HepG2 (cell line): ENCODE data around the gene SEPTIN5. TPM values are rescaled to one million over a fixed set of nuclear protein-coding genes. Genes with fewer than 3 reads are reported as not detected.

ENCODE experiments used
- CENPX ChIP-seq: sonication (generic); formaldehyde crosslinking; IDR thresholded peaks from 2 replicates; pipeline ENCODE4 v1.9.0; 2021; ENCODE audit warnings: mild to moderate bottlenecking, missing genetic modification reagents, moderate library complexity
- HHEX ChIP-seq: IDR thresholded peaks from 2 replicates; pipeline ENCODE4 v1.6.1; 2016; ENCODE audit warnings: control low read depth
- KAT7 ChIP-seq: IDR thresholded peaks from 2 replicates; pipeline ENCODE4 v1.6.1; 2018; ENCODE audit warnings: borderline replicate concordance, missing compliant biosample characterization
- KDM5B ChIP-seq: sonication (generic); formaldehyde crosslinking; IDR thresholded peaks from 2 replicates; pipeline ENCODE4 v1.4.0; 2020; ENCODE audit warnings: missing genetic modification reagents, mild to moderate bottlenecking, borderline replicate concordance
- PBX3 ChIP-seq: sonication (generic); formaldehyde crosslinking; IDR thresholded peaks from 2 replicates; pipeline ENCODE4 v1.8.1; 2023; ENCODE audit warnings: missing genetic modification reagents, inconsistent platforms, borderline replicate concordance
- POGK ChIP-seq: sonication (generic); formaldehyde crosslinking; conservative IDR thresholded peaks from 2 replicates; pipeline ENCODE4 v1.8.0; 2022; ENCODE audit warnings: mild to moderate bottlenecking, moderate library complexity, missing genetic modification reagents
- SAP130 ChIP-seq: IDR thresholded peaks from 2 replicates; pipeline ENCODE4 v1.6.1; 2016; ENCODE audit warnings: low read depth
- SKIL ChIP-seq: sonication (generic); formaldehyde crosslinking; IDR thresholded peaks from 2 replicates; pipeline ENCODE4 v1.8.0; 2022; ENCODE audit warnings: missing genetic modification reagents, mild to moderate bottlenecking, moderate library complexity, borderline replicate concordance
- TEAD3 ChIP-seq: optimal IDR thresholded peaks from 2 replicates; pipeline ENCODE3; 2016; ENCODE audit warnings: borderline replicate concordance
- ZBED4 ChIP-seq: sonication (generic); formaldehyde crosslinking; IDR thresholded peaks from 2 replicates; pipeline ENCODE4 v1.4.0; 2020; ENCODE audit warnings: missing genetic modification reagents, borderline replicate concordance
- ZNF350 ChIP-seq: sonication (generic); formaldehyde crosslinking; IDR thresholded peaks from 2 replicates; pipeline ENCODE4 v1.4.0; 2020; ENCODE audit warnings: mild to moderate bottlenecking, low read depth, missing genetic modification reagents, borderline replicate concordance
- ZNF430 ChIP-seq: sonication (generic); formaldehyde crosslinking; IDR thresholded peaks from 2 replicates; pipeline ENCODE4 v1.9.0; 2021; ENCODE audit warnings: mild to moderate bottlenecking, missing genetic modification reagents
- ZNF574 ChIP-seq: sonication (generic); formaldehyde crosslinking; IDR thresholded peaks from 2 replicates; pipeline ENCODE4 v1.4.0; 2020; ENCODE audit warnings: missing genetic modification reagents
- polyA plus RNA-seq, 8 experiments: library from polyadenylated mRNA; depleted of rRNA in 3 of 8; stranded (reverse) in 7 of 8; unstranded in 1 of 8; fragments of >200 nt; fragmentation: Illumina TruSeq in 4 of 8; extraction: Trizol in 4 of 8; gene quantifications; 2 replicates each; pipeline versions ENCODE4 v1.2.1 to v1.2.3, GENCODE V29; 2011 to 2016; ENCODE audit warnings: low read depth in 4 of 8, missing spikeins in 1 of 8, mixed read lengths in 1 of 8; ENCODE audit not compliant: insufficient read depth in 1 of 8
- total RNA-seq, 5 experiments: library from RNA; depleted of rRNA; stranded (reverse); fragments of >200 nt; fragmentation: Illumina TruSeq; extraction: Trizol; gene quantifications; 2 replicates each; pipeline ENCODE4 v1.2.3, GENCODE V29; 2016; ENCODE audit warnings: low read depth in 1 of 5

The SEPTIN5 gene
- total and polyA plus RNA-seq, 2 of the 13 experiments (the other 11 are each of a cell fraction or from before 2014, with no cell fraction given) = 0.33 TPM; not detected in 1

- peak; percentile 75 for TF ChIP-seq ZBED4 (CRISPR knock-in tag)
- TF ChIP-seq SKIL (CRISPR knock-in tag) = peak; percentile 80
- no peak for TF ChIP-seq CENPX (CRISPR knock-in tag)
- peak; percentile 62 for TF ChIP-seq TEAD3 (CRISPR knock-in tag)
- TF ChIP-seq HHEX (CRISPR knock-in tag) = peak; percentile 52; the same call in 1 of the 2 replicates
- peak; percentile 69; the same call in 1 of the 2 replicates for TF ChIP-seq ZNF430 (CRISPR knock-in tag)
- peak; percentile 66; the same call in 1 of the 2 replicates for TF ChIP-seq KDM5B (CRISPR knock-in tag)
- TF ChIP-seq ZNF574 (CRISPR knock-in tag) = peak; percentile 70
- TF ChIP-seq PBX3 = no peak
- 0 out of 2 replicates have a peak, but pooled peaks have one; percentile 86 for TF ChIP-seq POGK (CRISPR knock-in tag)
- no peak for TF ChIP-seq KAT7
- peak; percentile 91 for TF ChIP-seq SAP130 (CRISPR knock-in tag)
- TF ChIP-seq ZNF350 (CRISPR knock-in tag) = peak; percentile 92
Observed at GRCh38 chr22:19730655-19731360, 16.5 kb downstream of the SEPTIN5 start (continued).
